NCI-H526 treated with DMSO at 0.1 percent for 48 hours (cell line): ENCODE measurements around the gene BICRAL.
"Not testable (repeated sequence)": the region's sequence is repeated elsewhere in the genome, so short reads cannot be mapped to it uniquely, and the experiment has no call there.

Experiments
- DNase-seq: peaks from one replicate; lab custom pipeline; 2025; lab: John Stamatoyannopoulos, UW

BICRAL gene, protein sequence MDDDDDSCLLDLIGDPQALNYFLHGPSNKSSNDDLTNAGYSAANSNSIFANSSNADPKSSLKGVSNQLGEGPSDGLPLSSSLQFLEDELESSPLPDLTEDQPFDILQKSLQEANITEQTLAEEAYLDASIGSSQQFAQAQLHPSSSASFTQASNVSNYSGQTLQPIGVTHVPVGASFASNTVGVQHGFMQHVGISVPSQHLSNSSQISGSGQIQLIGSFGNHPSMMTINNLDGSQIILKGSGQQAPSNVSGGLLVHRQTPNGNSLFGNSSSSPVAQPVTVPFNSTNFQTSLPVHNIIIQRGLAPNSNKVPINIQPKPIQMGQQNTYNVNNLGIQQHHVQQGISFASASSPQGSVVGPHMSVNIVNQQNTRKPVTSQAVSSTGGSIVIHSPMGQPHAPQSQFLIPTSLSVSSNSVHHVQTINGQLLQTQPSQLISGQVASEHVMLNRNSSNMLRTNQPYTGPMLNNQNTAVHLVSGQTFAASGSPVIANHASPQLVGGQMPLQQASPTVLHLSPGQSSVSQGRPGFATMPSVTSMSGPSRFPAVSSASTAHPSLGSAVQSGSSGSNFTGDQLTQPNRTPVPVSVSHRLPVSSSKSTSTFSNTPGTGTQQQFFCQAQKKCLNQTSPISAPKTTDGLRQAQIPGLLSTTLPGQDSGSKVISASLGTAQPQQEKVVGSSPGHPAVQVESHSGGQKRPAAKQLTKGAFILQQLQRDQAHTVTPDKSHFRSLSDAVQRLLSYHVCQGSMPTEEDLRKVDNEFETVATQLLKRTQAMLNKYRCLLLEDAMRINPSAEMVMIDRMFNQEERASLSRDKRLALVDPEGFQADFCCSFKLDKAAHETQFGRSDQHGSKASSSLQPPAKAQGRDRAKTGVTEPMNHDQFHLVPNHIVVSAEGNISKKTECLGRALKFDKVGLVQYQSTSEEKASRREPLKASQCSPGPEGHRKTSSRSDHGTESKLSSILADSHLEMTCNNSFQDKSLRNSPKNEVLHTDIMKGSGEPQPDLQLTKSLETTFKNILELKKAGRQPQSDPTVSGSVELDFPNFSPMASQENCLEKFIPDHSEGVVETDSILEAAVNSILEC

GRCh38 chr6:42781796-42782688 is at the start of gene BICRAL:
Gene BICRAL (plus strand): TSS chr6:42782052. CDS start chr6:42822023, 39,971 bp downstream.
- DNase-seq = peak; percentile 59

DNA sequence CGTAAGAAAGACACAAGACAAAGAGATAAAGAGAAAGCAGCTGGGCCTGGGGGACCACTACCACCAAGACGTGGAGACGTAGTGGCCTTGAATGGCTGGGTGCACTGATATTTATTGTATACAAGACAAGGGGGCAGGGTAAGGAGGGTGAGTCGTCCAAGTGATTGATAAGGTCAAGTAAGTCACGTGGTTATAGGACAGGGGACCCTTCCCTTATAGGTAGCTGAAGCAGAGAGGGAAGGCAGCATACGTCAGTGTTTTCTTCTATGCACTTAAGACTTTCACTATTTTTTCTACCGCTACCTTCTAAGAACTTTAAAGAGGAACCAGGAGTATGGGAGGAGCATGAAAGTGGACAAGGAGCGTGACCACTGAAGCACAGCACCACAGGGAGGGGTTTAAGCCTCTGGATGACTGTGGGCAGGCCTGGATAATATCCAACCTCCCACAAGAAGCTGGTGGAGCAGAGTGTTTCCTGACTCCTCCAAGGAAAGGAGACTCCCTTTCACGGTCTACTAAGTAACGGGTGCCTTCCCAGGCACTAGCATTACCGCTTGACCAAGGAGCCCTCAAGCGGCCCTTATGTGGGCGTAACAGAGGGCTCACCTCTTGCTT is 47.9 kb upstream of the BICRAL start:
- DNase-seq = not testable (repeated sequence)

DNA sequence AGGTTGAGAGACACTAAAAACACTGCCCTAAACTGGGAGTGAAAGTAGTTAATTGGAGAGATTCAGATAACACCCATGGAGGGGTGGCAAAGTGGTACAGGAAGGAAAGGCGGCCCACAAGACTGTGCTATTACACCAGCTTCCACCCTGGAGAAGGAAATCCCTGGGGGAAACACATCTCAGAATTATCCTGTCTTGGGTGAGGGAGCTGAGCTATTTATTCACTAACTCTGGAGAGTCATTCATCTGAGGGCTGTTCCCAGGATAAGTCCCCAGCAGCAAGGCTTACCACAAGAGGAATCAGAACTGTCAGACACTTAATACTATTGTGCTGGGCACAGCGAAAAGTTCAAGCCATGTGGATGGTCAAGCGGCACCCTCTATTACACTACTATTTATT is 45.9 kb upstream of the BICRAL start:
- DNase-seq = no peak

DNA sequence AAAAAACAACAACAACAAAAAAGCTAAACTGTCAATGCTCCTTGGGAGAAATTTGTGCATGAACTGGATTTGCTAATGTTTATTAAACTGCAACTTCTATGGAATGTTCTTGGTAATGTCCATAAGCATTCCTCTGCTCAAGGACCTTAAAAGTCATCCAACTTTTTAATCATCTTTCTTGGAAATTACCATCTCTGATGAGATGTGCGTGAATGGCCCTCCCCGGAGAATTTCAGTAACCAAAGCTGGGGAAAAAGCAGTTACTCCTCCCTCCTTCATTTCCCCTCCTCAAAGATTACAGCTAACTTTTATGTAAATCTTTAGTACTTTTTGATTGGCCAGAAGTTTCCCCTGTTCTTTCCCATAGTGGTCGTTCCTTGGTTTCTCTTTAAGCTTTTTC is 41.1 kb upstream of the BICRAL start:
- no peak for DNase-seq

DNA sequence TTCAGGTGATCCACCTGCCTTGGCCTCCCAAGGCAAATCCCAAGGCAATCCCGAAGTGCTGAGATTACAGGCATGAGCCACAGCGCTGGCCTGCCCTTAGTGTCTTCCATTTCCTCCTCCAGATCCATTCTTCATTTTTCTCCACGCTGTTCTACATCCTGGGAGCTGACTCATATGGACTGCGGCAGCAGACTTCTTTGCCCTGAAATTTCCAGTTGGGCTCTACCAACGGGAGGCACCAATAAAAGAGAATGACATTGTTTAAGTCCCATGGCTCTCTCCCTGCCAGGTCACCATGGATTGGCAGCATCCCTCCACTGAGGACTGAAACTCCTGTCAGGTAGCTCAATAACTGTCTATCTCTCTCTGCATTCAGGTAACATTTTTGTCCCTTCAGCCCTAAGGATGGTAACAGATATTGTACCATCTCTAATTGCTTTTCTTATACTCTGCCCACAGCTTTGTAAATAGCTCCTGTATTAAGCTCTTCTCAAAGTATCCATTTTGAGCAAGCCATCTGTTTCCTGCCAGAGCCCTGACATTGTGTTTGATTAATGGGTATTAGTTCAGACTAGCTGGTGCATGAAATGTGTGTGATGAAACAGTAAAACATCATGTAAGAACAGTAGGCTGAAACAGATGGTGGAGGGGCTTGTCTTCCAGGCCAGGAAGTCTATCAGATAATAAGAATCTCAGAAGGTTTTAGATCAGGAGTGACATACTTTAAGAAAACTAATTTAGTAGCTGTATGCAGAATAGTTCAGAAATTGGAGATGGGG is 39.5 kb upstream of the BICRAL start:
- no peak for DNase-seq

DNA sequence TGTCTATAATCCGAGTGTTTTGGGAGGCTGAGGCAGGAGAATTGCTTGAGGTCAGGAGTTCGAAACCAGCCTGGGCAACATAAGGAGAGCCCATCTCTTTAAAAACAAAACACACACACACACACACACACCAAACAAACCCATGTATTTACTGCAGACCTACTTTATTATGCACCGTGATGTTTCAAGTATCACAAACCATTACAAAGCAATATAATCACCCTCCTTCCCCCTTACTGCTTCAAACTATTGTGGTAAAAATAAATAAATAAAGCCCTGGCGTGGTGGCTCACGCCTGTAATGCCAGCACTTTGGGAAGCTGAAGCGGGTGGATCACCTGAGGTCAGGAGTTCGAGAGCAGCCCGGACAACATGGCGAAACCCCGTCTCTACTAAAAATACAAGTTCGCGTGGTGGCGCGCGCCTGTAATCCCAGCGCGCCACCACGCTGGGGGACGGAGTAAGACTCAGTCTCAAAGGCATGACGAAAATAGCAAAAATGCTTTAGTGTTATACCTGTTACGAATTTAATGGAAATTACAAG is 37.4 kb upstream of the BICRAL start:
- no peak for DNase-seq

DNA sequence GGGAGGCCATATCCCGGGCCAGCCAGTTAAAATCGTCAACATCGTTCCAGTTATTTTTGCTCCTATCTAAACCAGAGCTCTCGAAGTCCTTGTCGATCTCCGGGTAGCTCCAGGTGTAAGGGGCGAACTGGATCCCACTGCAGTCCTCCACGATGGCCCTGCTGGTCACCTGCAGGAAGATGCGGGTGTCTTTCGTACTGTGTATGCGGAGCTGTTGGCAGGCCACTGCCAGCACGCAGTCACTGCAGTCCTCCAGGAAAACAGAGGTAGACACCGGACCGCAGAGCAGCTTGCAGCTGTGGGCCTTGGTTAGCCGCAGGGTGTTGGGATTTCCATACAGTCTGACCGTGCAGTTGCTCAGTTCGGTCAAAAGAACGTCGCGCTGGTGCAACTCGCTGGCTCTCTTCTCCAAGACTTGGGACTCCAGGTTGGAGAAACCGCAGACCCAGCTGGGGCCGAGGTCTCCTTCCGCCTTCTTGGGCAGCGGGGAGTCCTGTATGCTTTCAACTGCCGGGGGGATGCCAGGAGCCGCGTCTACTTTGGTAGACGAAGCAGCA is 36.7 kb upstream of the BICRAL start:
- DNase-seq = peak; percentile 28

DNA sequence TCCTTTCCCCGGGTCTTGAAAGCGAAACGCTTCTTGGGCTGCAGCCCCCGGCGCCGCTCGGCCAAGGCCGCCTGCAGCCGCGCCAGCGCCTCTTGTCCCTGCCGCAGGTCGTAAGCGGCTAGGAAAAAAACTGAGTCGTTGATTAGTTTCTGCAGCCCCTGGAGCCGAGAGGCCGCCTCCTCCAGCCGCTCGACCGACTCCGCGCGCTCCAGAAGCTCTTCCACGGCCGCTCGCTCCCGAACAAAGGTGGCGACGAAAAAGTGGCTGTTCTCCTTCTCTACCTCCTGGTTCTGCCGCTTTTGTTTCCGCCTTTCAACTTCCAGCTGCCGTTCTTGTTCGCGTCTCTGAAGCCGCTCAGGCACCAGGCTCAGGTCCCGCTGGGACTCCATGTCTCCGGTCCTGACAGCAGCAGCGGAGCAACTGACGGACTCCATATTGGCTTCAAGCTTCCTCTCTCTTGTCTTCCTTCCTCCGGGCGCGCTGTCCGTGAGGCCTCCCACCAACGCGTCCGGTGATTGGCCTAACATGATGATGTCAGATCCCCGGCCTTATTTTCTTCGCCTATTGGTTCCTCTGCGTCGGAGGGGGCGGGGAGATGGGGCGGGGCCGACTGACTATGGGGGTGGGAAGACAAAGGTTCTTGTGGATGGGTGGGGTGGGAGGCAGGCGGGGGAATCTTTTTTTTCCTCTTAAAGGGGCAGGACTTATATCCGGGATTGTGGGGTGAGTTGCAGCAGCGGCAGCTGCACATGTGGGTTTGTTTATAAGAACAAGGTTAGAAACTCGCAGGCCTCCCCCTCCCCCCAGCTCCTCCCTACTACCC is 36.0 kb upstream of the BICRAL start, which contains the start of gene TBCC:
TSS of gene TBCC (minus strand) at position 464 of the 823 bp plus-strand sequence. CDS start at position 434, 30 bp downstream.
- peak; percentile 97 for DNase-seq

- DNase-seq = peak; percentile 61
These were observed 35.1 kb upstream of the BICRAL start for GRCh38 chr6:42746463-42747391.

GRCh38 chr6:42748203-42748898 is 33.5 kb upstream of the BICRAL start:
- DNase-seq = no peak

DNA sequence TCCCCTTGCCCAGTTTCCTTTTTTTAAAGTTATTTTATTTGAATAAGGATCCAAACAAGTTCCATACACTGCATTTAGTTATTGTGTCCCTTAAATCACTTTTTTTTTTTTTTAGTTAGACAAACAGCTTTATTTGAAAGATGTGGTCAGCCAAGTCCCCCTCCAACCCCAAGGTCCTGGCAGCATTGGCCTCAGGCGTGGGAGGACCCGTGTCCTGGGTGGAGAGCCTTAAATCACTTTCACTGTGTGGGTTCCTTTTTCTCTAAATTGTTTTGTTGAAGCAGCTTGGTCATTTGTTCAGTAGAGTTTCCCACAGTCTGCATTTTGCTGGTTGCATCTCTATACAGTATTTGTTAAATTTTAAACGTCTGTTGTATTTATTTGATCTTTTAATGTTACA is 30.8 kb upstream of the BICRAL start:
- no peak for DNase-seq

DNA sequence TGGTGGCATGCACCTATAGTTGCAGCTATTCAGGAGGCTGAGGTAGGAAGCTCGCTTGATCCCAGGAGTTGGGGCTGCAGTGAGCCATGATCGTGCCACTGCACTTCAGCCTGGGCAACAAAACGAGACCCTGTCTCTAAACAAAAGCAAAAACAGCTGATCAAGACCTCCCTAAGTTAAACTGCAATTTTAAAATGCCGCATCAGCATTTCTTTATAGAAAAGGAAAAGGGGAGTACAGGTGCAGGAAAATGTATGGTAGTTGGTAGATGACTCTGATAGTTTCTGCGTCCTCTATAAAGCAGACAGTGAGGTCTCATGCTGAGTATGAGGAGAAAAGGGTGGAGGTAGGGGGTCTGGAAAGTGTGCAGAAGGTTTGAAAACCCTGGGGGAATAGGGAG is 27.1 kb upstream of the BICRAL start:
- no peak for DNase-seq

DNA sequence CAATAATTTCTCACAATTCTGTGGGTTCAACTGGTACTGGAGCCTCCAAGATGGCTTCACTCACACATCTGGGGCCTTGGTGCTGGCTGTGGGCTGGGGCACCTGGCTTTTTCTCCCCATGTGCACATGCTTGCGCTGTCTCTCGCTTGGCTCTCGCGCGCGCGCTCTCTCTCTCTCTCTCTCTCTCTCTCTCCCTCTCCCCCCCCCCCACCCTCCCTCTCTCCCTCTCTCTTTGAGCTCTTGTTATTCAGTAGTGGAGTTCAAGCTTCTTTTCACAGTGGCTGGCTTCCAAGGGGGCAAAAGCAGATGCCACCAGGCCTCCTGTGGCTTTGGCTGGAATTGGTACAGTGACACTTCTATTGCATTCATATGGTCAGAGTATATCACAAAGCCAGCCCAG is 25.1 kb upstream of the BICRAL start:
- no peak for DNase-seq

DNA sequence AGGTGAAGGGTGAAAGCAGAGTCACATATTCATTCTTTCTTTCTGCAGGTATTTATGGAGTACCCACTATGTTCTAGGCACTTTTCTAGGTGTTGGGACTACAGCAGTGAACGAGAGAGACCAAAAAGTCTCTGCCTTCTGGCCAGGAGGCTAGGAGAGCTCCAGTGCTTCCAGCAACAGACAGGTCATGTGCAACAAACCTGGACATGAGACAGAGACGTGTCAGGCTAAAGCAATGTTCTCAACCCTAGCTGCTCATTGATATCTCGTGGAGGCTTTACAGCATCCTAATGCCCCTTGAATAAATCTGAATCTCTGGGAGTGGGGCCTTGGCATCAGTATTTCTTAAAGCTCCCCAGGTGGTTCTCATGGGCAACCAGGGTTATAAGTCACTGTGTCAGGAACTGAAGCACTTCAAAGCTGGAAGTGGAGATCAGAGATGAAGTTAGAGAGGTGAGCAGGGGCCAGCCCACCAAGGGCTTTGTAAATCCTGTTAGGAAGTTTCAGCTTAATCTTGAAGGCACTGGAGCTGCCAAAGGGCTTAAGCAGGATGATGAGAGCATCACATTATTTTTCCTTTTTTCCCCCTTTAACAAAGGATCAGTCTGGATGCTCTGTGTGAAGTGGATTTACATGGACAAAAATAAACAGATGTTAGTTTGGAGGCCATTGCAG is 23.0 kb upstream of the BICRAL start:
- DNase-seq = no peak

GRCh38 chr6:42761287-42762067 is 20.4 kb upstream of the BICRAL start:
- DNase-seq = no peak

GRCh38 chr6:42762426-42762859 is 19.4 kb upstream of the BICRAL start:
- no peak for DNase-seq
